Left cardiac atrium (tissue), 4 donors: ENCODE results near the gene LRIG1. TPM values are rescaled to one million over a fixed set of nuclear protein-coding genes. Genes with fewer than 3 reads are reported as not detected.
"Not testable (repeated sequence)": the region's sequence is repeated elsewhere in the genome, so short reads cannot be mapped to it uniquely, and the experiment has no call there.

Experiments
- ATAC-seq, 2 donors: fragments of 200-7000 bp; cut with Tn5 transposase; one replicate each; pipeline ENCODE4 v1.9.1; 2020; ENCODE audit warnings: mild to moderate bottlenecking in 2 of 2, moderate library complexity in 2 of 2
- DNase-seq: peaks from one replicate; pipeline ENCODE4 v3.0.0-alpha.2; 2020
- intact Hi-C, 2 donors: fragments of 100-400 bp; cut with DNase I; formaldehyde crosslinking; loops; one replicate each; pipeline versions ENCODE4 v1.14.1 to v1.15.1; 2022 to 2023
- total RNA-seq, 2 donors: library from RNA; stranded (reverse); fragmentation: NEBNext Ultra II Directional; extraction: Animal tissue kit (Norgen Biotek cat#: 25700); gene quantifications; one replicate each; pipeline ENCODE4 v1.2.1, GENCODE V29; 2021
- donor health status: DM: no; HTN: yes; CAD: no.
- donor health status: DM: no; HTN: yes; CAD: no; lungs with severe emphysema.
- donor health status: DM: yes; HTN: yes; CAD: no.
- donor health status: Dilated cardiomyopathy.

The LRIG1 gene
- total RNA-seq, 2 donors from 2014 or later: 88.8 to 115 TPM

- intact Hi-C loops: no loop called here
- ATAC-seq (peak; percentile 19 to 72), DNase-seq (peak; percentile 50)
These were observed 64.8 kb downstream of the LRIG1 start for GRCh38 chr3:66435989-66436388.

- DNase-seq (no peak), ATAC-seq (no peak)
- intact Hi-C loops: no loop called here
These were observed 66.1 kb downstream of the LRIG1 start for GRCh38 chr3:66434726-66435125.

- ATAC-seq (no peak), DNase-seq (no peak)
- intact Hi-C loops: no loop called here
These were observed 67.4 kb downstream of the LRIG1 start for GRCh38 chr3:66433522-66433782.

- ATAC-seq (peak in 1 of 2 donors; percentile 40), DNase-seq (no peak)
- intact Hi-C loops: no loop called here
These were observed 67.9 kb downstream of the LRIG1 start for GRCh38 chr3:66432767-66433521.

- ATAC-seq: no peak
- intact Hi-C loops: no loop called here
- no peak for DNase-seq
These were observed 68.6 kb downstream of the LRIG1 start for GRCh38 chr3:66432041-66432766.

GRCh38 chr3:66431494-66431893 lies 69.3 kb downstream of the LRIG1 start:
- ATAC-seq: no peak
- no peak for DNase-seq
- intact Hi-C loops: no loop called here

- ATAC-seq (no peak), DNase-seq (no peak)
- intact Hi-C loops: no loop called here
These were observed 69.9 kb downstream of the LRIG1 start for GRCh38 chr3:66430876-66431275.

- intact Hi-C loops: no loop called here
- ATAC-seq: peak; percentile 58 to 85
- DNase-seq: peak; percentile 73
These were observed 72.1 kb downstream of the LRIG1 start for GRCh38 chr3:66428733-66429132.

- ATAC-seq: no peak
- no peak for DNase-seq
- intact Hi-C loops: no loop called here
These were observed 72.8 kb downstream of the LRIG1 start for GRCh38 chr3:66427951-66428474.

- DNase-seq: no peak
- ATAC-seq: no peak
- intact Hi-C loops: no loop called here
These were observed 73.5 kb downstream of the LRIG1 start for GRCh38 chr3:66427352-66427751.

- no peak for DNase-seq
- no peak for ATAC-seq
- intact Hi-C loops: no loop called here
These were observed 74.7 kb downstream of the LRIG1 start for GRCh38 chr3:66426135-66426534.

- ATAC-seq: no peak
- DNase-seq: no peak
- intact Hi-C loops: no loop called here
These were observed 75.2 kb downstream of the LRIG1 start for GRCh38 chr3:66425576-66426114.

- intact Hi-C loops: no loop called here
- ATAC-seq (peak; percentile 73 to 77), DNase-seq (no peak)
These were observed 75.8 kb downstream of the LRIG1 start for GRCh38 chr3:66425032-66425431.

- intact Hi-C loops: no loop called here
- DNase-seq: no peak
- peak in 1 of 2 donors; percentile 52 for ATAC-seq
These were observed 77.0 kb downstream of the LRIG1 start for GRCh38 chr3:66423791-66424190.

GRCh38 chr3:66421893-66422292 lies 78.9 kb downstream of the LRIG1 start:
- intact Hi-C loops, DNase-seq, ATAC-seq: not testable (repeated sequence)

- intact Hi-C loops, DNase-seq, ATAC-seq: not testable (repeated sequence)
These were observed 79.7 kb downstream of the LRIG1 start for GRCh38 chr3:66421144-66421543.

- intact Hi-C loops: loop anchor here in 1 of 2 donors (5.0 kb wide), 1 partner anchor 63 kb away; no protein-coding TSS in a partner anchor
- ATAC-seq: no peak
- DNase-seq: peak; percentile 12
These were observed 81.8 kb downstream of the LRIG1 start for GRCh38 chr3:66419036-66419435.

GRCh38 chr3:66418475-66418931 lies 82.3 kb downstream of the LRIG1 start:
- intact Hi-C loops: loop anchor here in 1 of 2 donors (5.0 kb wide), 1 partner anchor 64 kb away; no protein-coding TSS in a partner anchor
- ATAC-seq: peak; percentile 58 to 68

GRCh38 chr3:66416556-66417304 lies 84.1 kb downstream of the LRIG1 start:
- ATAC-seq: peak in 1 of 2 donors; percentile 20
- intact Hi-C loops: loop anchor here in 1 of 2 donors (5.0 kb wide), 1 partner anchor 66 kb away; no protein-coding TSS in a partner anchor

More at GRCh38 chr3:66418475-66418931, 82.3 kb downstream of the LRIG1 start:
- peak; percentile 55 for DNase-seq

More at GRCh38 chr3:66416556-66417304, 84.1 kb downstream of the LRIG1 start:
- DNase-seq: peak; percentile 17
